Cardiac muscle cell (in vitro differentiated cells and primary cell): ENCODE measurements around the gene IRF8. TPM values are rescaled to one million over a fixed set of nuclear protein-coding genes. Genes with fewer than 3 reads are reported as not detected.

Experiments
- DNase-seq, 2 donors: peaks; one replicate each; pipeline versions ENCODE4 v3.0.0 to v3.0.0-alpha.2; 2010 to 2017; ENCODE audit warnings: low read depth in 1 of 2, low spot score in 1 of 2
- H3K27ac ChIP-seq: fragments of 200-600 bp; sonication (generic); 2 replicates; pipeline ENCODE4 v1.5.1; 2016
- H3K27me3 ChIP-seq: fragments of 200-600 bp; sonication (generic); 2 replicates; pipeline ENCODE4 v1.6.0; 2016; ENCODE audit warnings: control low read depth
- H3K36me3 ChIP-seq: fragments of 200-600 bp; sonication (generic); 2 replicates; pipeline ENCODE4 v1.5.1; 2016; ENCODE audit warnings: control low read depth
- H3K4me1 ChIP-seq: fragments of 200-600 bp; sonication (generic); 2 replicates; pipeline ENCODE4 v1.8.1; 2017; ENCODE audit warnings: low read depth, mild to moderate bottlenecking, mixed run types
- H3K4me3 ChIP-seq: fragments of 200-600 bp; sonication (generic); 2 replicates; pipeline ENCODE4 v1.5.1; 2016; ENCODE audit warnings: mild to moderate bottlenecking
- H3K9me3 ChIP-seq: fragments of 200-600 bp; sonication (generic); 2 replicates; pipeline ENCODE4 v1.5.1; 2017; ENCODE audit warnings: low read depth, mild to moderate bottlenecking, control low read depth
- polyA plus RNA-seq: library from polyadenylated mRNA; unstranded; fragments of >200 nt; fragmentation: Nextera tagmentation; extraction: Ambion mirVana; gene quantifications from 2 replicates; pipeline ENCODE4 v1.2.1, GENCODE V29; 2016
- total RNA-seq: library from RNA; depleted of rRNA; stranded (reverse); fragments of >200 nt; gene quantifications from 2 replicates; pipeline ENCODE4 v1.2.3, GENCODE V29; 2016
- TF ChIP-seq, protein P1 (sequence below): IDR thresholded peaks from 2 replicates; pipeline ENCODE4 v1.5.1; 2012; ENCODE audit warnings: low read depth, mild to moderate bottlenecking, low read length

IRF8 gene
- total and polyA plus RNA-seq, 2 experiments from 2014 or later: 1.7 to 12.8 TPM

DNA sequence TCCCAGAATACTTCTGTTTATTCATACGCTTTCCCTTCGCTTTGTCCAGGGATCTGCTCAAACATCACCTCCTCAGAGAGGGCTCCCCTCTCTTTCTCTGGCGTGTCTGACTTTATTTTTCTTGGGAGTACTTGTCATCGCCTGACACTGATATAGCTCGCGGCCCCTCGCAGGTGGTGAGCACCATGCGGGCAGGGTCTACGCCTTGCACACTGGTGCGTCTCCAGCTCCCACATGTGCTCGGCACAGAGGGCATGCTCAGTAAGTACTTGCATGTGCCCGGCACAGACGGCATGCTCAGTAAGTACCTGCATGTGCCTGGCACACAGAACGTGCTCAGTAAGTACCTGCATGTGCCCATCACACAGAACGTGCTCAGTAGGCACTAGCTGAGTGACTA, 57.5 kb downstream of the IRF8 start:
- Histone ChIP-seq H3K36me3 (no peaks in the 10 kb centered on the region), H3K27me3 (no peaks in the 10 kb centered on the region), H3K27ac (no peak overlapping the region), H3K4me1 (peaks cover 10% of the 10 kb centered on the region), H3K9me3 (no peaks in the 10 kb centered on the region), H3K4me3 (no peak overlapping the region)
- DNase-seq: no peak
- TF ChIP-seq, protein P1, sequence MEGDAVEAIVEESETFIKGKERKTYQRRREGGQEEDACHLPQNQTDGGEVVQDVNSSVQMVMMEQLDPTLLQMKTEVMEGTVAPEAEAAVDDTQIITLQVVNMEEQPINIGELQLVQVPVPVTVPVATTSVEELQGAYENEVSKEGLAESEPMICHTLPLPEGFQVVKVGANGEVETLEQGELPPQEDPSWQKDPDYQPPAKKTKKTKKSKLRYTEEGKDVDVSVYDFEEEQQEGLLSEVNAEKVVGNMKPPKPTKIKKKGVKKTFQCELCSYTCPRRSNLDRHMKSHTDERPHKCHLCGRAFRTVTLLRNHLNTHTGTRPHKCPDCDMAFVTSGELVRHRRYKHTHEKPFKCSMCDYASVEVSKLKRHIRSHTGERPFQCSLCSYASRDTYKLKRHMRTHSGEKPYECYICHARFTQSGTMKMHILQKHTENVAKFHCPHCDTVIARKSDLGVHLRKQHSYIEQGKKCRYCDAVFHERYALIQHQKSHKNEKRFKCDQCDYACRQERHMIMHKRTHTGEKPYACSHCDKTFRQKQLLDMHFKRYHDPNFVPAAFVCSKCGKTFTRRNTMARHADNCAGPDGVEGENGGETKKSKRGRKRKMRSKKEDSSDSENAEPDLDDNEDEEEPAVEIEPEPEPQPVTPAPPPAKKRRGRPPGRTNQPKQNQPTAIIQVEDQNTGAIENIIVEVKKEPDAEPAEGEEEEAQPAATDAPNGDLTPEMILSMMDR: no peak

DNA sequence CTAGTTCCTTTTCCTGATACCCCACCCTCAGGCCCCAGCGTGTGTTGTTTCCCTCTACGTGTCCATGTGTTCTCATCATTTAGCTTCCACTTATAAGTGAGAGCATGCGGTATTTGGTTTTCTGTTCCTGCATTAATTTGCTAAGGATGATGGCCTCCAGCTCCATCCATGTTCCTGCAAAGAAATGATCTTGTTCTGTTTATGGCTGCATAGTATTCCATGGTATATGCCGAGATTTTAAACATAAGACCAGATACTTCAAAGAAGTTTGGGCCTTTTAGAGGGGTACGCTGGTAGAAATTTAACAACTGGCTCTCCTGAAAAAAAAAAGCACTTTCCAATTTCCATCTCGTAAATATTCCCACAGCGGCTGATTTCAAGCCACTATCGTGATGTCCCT, 59.8 kb downstream of the IRF8 start:
- H3K9me3 ChIP-seq: no peaks in the 10 kb centered on the region
- H3K36me3 ChIP-seq: no peaks in the 10 kb centered on the region
- H3K27ac ChIP-seq: no peak overlapping the region
- H3K4me1 ChIP-seq: peaks cover 24% of the 10 kb centered on the region
- DNase-seq: no peak
- no peak overlapping the region for H3K4me3 ChIP-seq
- TF ChIP-seq, protein P1: no peak
- H3K27me3 ChIP-seq: no peaks in the 10 kb centered on the region

DNA sequence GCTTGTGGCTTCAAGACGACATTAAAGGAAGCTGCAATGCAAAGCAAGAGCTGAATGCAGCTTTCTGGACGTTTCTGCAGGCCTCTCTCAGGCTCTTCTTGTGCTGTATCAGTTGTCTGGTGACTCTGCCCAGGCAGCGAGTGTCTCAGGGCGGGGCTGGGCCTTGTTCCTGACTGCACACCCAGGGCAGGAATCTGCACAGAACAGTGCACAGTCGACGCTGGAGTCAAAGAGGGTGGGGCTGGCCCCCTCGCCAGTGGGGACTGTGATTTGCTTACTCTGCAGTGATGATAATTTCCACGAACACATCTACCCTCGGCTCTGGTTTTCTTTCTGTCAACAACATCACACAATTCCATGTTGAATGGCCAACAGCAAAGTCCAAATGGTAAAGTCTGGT, 60.7 kb downstream of the IRF8 start:
- Histone ChIP-seq H3K27ac (no peak overlapping the region), H3K9me3 (no peaks in the 10 kb centered on the region), H3K27me3 (no peaks in the 10 kb centered on the region), H3K4me3 (no peak overlapping the region), H3K36me3 (no peaks in the 10 kb centered on the region), H3K4me1 (peaks cover 32% of the 10 kb centered on the region)
- TF ChIP-seq, protein P1: no peak
- no peak for DNase-seq

DNA sequence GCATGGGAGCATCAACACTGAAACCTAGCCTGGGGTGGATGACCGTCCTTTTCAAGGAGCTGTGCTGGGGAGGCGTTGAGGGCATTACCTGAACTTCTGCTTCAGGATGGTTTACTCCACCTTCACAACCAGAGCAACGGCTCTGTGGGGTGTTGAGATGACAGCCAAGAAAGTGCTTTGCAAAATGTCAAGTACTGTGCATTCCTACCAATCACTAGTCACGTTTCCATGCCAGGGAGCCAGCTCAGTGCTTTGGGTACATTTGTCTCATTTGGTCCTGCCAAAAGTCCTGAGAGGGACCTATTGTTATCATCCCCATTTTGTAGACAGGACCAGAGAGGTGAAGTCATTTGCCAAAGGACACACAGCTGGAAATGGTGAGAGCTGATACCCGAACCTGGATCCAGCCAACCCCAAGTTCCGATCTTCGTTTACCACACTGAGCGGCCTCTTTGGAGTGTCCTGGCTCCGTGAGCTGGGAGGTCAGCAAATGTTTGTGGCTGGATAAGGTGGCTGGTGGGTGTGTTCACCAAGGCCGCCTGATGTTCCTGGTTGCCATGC, 61.6 kb downstream of the IRF8 start:
- H3K9me3 ChIP-seq: no peaks in the 10 kb centered on the region
- peaks cover 36% of the 10 kb centered on the region for H3K4me1 ChIP-seq
- TF ChIP-seq, protein P1: no peak
- no peak overlapping the region for H3K4me3 ChIP-seq
- H3K36me3 ChIP-seq: no peaks in the 10 kb centered on the region
- no peak overlapping the region for H3K27ac ChIP-seq
- no peaks in the 10 kb centered on the region for H3K27me3 ChIP-seq
- DNase-seq: no peak

DNA sequence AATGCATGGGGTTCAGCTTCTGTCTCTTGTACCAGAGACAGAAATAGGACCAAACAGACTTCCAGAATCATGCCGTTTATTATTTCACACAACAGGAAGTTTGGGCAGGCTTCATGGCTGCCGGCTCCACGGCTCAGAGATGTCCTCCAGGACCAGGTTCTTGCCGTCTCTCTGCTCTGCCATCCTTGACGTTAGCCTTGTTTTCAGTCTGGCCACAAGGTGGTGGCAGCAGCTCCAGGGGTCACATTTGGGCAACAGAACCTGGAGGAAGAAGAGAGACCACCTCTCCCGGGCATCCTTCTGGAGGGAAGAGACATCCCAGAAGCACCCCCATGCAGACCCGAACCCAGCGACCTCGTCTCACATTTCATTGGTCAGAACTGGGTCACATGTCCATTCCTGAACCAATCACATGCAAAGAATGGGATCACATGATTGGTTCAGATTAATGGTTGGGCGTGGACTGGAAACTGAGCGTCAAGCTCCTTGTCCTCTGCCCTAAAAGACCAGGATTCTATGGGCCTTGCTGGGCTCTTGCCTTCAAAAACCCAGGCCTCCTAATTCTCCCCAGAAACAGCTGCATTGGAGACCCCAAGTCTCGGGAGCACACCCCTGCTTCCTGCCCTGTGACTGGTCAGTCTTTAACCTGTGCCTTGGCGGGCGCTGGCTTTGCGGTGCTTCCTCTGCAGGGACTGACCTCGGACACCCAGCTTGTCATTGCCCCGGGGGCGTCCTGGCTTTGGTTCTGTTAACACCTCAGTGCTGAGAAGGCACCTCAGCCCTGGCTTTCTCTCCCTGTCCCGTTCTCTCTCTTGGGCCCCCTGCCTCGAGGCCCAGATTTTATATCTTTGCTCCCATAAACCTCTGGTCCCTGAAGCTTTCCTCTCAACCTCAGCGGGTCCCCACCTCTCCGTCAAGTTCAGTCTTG, 63.3 kb downstream of the IRF8 start:
- peak in 1 of 2 donors; percentile 54 for DNase-seq
- Histone ChIP-seq H3K36me3 (no peaks in the 10 kb centered on the region), H3K4me3 (no peak overlapping the region), H3K4me1 (peaks cover 36% of the 10 kb centered on the region), H3K27ac (peak overlapping the region; percentile 97), H3K27me3 (no peaks in the 10 kb centered on the region), H3K9me3 (no peaks in the 10 kb centered on the region)
- TF ChIP-seq, protein P1: no peak
